WI38 (cell line): ENCODE data around the gene DCDC2C.

Experiments used
- H3K4me3 ChIP-seq: 2 replicates; pipeline ENCODE4 v1.5.1; 2011; ENCODE audit warnings: low read depth, mild to moderate bottlenecking, control low read depth, low read length
- TF ChIP-seq, protein P1 (sequence below): IDR thresholded peaks from 2 replicates; pipeline ENCODE4 v1.5.1; 2012; ENCODE audit warnings: low read depth, mild to moderate bottlenecking, control low read depth, low read length

DCDC2C gene

GRCh38 chr2:3766824-3767223, 63.4 kb downstream of the DCDC2C start:
- TF ChIP-seq, protein P1, sequence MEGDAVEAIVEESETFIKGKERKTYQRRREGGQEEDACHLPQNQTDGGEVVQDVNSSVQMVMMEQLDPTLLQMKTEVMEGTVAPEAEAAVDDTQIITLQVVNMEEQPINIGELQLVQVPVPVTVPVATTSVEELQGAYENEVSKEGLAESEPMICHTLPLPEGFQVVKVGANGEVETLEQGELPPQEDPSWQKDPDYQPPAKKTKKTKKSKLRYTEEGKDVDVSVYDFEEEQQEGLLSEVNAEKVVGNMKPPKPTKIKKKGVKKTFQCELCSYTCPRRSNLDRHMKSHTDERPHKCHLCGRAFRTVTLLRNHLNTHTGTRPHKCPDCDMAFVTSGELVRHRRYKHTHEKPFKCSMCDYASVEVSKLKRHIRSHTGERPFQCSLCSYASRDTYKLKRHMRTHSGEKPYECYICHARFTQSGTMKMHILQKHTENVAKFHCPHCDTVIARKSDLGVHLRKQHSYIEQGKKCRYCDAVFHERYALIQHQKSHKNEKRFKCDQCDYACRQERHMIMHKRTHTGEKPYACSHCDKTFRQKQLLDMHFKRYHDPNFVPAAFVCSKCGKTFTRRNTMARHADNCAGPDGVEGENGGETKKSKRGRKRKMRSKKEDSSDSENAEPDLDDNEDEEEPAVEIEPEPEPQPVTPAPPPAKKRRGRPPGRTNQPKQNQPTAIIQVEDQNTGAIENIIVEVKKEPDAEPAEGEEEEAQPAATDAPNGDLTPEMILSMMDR: no peak
- no peak overlapping the region for H3K4me3 ChIP-seq

DNA sequence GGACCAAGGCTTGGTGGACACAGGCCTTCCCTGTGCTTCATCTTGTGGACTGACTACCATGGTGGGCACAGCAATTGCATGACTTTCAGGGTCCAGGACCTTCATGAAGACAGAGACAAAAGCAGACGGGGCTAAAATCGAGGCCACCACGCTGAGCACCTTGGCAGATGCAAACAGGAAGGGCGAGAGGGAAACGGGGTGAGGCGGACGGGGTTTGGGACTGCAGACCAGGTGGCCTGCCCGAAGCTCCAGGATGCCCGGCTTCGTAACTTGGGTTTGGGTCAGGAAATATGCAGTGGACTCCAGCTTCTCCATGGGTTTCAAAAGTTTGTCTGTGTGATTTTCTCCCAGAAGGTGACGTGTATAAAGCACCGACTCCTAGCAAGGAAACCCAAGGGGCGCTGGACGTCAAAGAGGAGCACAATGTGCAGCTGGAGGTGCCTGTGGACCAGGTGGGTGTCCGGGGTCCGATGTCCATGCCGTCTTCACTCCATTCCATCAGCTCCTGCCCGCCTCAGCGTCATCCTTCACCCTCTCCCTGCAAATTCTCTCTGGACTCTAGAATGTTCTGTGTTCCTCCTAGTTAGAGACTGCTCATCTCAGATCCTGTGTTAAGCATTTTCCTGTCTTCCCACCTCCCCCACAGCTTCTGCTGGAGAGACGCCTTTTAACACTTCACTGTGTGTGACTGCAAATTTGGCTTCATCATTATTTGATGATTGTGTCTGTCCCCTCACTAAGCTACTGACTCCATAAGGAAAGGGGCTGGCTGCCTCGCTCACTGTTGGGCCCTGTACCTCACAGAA, 65.8 kb downstream of the DCDC2C start:
- TF ChIP-seq, protein P1: no peak
- H3K4me3 ChIP-seq: no peak overlapping the region

DNA sequence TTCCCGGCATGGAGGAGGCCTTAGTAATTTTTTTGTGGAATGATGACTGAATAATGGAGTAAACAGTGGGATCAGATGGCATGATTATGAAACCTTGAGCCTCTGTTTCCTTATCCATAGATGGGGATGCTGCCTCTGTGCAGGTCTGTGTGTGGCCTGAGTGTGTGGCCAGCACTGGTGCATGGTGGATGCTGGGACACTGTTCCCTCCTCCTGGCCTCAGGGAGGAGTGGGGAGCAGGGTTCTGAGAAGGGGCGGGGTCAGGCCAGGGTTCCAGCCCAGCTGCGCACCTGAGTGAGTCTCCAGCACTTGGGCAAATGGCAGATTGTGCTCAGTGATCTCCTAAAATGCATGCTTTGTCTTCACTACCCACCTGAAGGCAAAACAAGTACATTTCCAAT, 66.4 kb downstream of the DCDC2C start:
- H3K4me3 ChIP-seq: no peak overlapping the region
- TF ChIP-seq, protein P1: no peak

GRCh38 chr2:3770724-3771415, 67.5 kb downstream of the DCDC2C start:
- TF ChIP-seq, protein P1: no peak
- no peak overlapping the region for H3K4me3 ChIP-seq

DNA sequence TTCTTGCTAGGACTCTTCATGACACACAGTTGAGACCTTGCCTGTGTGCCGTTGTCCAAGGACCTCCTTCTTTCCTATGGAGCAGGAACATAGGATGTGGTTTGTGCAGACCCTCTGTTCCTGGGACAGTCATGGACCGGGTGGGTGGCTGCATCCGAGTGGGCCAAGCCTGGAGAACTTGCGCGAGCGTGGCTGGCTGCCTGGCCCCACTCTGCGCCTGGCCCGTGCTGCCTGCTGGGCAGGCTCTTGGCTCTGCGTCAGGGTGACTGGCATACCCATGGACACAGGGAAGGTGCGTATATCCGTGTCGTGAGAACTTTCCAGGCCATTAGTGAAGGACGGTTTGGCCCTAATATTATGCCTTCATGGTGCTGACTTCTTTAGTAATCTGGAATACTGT, 68.2 kb downstream of the DCDC2C start:
- H3K4me3 ChIP-seq: no peak overlapping the region
- TF ChIP-seq, protein P1: no peak

- TF ChIP-seq, protein P1: no peak
- H3K4me3 ChIP-seq: no peak overlapping the region
These were observed 71.0 kb downstream of the DCDC2C start for GRCh38 chr2:3774336-3774735.

- no peak overlapping the region for H3K4me3 ChIP-seq
- TF ChIP-seq, protein P1: no peak
These were observed 72.9 kb downstream of the DCDC2C start for GRCh38 chr2:3776311-3776710.
